HL-60 (cell line): Measurements from ENCODE around the gene CLRN3.

Experiments
- GABPA ChIP-seq: IDR thresholded peaks from 2 replicates; pipeline ENCODE4 v1.6.1; 2012; ENCODE audit warnings: low read depth
- POLR2AphosphoS5 ChIP-seq: IDR thresholded peaks from 2 replicates; pipeline ENCODE4 v1.6.1; 2012; ENCODE audit warnings: low read depth
- REST ChIP-seq: IDR thresholded peaks from 2 replicates; pipeline ENCODE4 v1.6.1; 2012; ENCODE audit warnings: low read depth; ENCODE audit not compliant: insufficient replicate concordance
- TF ChIP-seq, protein P1 (sequence below): IDR thresholded peaks from one replicate; pipeline ENCODE4 v1.5.1; 2011; ENCODE audit warnings: low read length, control low read depth, inconsistent platforms; ENCODE audit not compliant: insufficient read depth

GRCh38 chr10:127912607-127913367, 20.0 kb upstream of the CLRN3 start:
- TF ChIP-seq POLR2AphosphoS5 (no peak), REST (no peak), GABPA (no peak)
- TF ChIP-seq, protein P1, sequence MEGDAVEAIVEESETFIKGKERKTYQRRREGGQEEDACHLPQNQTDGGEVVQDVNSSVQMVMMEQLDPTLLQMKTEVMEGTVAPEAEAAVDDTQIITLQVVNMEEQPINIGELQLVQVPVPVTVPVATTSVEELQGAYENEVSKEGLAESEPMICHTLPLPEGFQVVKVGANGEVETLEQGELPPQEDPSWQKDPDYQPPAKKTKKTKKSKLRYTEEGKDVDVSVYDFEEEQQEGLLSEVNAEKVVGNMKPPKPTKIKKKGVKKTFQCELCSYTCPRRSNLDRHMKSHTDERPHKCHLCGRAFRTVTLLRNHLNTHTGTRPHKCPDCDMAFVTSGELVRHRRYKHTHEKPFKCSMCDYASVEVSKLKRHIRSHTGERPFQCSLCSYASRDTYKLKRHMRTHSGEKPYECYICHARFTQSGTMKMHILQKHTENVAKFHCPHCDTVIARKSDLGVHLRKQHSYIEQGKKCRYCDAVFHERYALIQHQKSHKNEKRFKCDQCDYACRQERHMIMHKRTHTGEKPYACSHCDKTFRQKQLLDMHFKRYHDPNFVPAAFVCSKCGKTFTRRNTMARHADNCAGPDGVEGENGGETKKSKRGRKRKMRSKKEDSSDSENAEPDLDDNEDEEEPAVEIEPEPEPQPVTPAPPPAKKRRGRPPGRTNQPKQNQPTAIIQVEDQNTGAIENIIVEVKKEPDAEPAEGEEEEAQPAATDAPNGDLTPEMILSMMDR, result no peak
